ENCODE data around the gene EPS15. TPM values are rescaled to one million over a fixed set of nuclear protein-coding genes. Genes with fewer than 3 reads are reported as not detected.

Gene EPS15
- total and polyA plus RNA-seq, 2 donors (not counting 1 experiment from before 2014, with no cell fraction given) = 40.3 to 151 TPM

- H3K27ac Mint-ChIP-seq = no peak overlapping the region
- TF ChIP-seq EZH2 (IDR thresholded peaks at IDR 0.05; ENCODE audit: borderline replicate concordance, insufficient read depth, low read depth, low read length, poor library complexity, severe bottlenecking) = no peak
- TF ChIP-seq CTCF (IDR thresholded peaks at IDR 0.05) = no peak
- H3K27ac ChIP-seq (ENCODE audit: low read length in 2 of 2) = no peak overlapping the region
- WGBS (ENCODE audit: insufficient coverage) = 86% methylated on average over 1 of the region's 5 CpGs
- H3K4me3 ChIP-seq (ENCODE audit: control extremely low read depth in 1 of 5, extremely low read depth in 1 of 5, insufficient read depth in 1 of 5, low read depth in 2 of 5, low read length in 4 of 5) = no peak overlapping the region
- H3K4me3 Mint-ChIP-seq = no peak overlapping the region
- peaks cover 9 to 60% of the 10 kb centered on the region in 2 experiments for H3K36me3 ChIP-seq (replicated peaks in 1 of 2; ENCODE audit: control extremely low read depth in 1 of 2, control insufficient read depth in 1 of 2, extremely low read depth in 1 of 2, insufficient read depth in 2 of 2, low read length in 1 of 2)
- no peaks in the 10 kb centered on the region for H3K27me3 ChIP-seq (replicated peaks in 1 of 4; ENCODE audit: control extremely low read depth in 1 of 4, control insufficient read depth in 3 of 4, insufficient read depth in 4 of 4, low read length in 3 of 4)
- ChIA-PET CTCF (interaction anchor here (0.9 to 1.5 kb wide), 2 partner anchors 8 to 16 kb away, joined by 3 read pairs; no protein-coding TSS in a partner anchor), POLR2A (no interaction called here)
- H3K9ac ChIP-seq (ENCODE audit: low read length) = no peak overlapping the region
- H3K4me1 Mint-ChIP-seq = peaks cover 18% of the 10 kb centered on the region
- H3K79me2 ChIP-seq (ENCODE audit: control insufficient read depth, insufficient read depth, low read length) = no peaks in the 10 kb centered on the region
- intact Hi-C loops (cut with micrococcal nuclease) = no loop called here
- peaks cover 11 to 12% of the 10 kb centered on the region in 2 donors for H3K4me1 ChIP-seq (ENCODE audit: control insufficient read depth in 2 of 2, insufficient read depth in 2 of 2, low read length in 2 of 2)
- no peak overlapping the region for H2AFZ ChIP-seq (ENCODE audit: insufficient read depth, low read depth, low read length, poor library complexity, severe bottlenecking)
- H4K20me1 ChIP-seq (ENCODE audit: control insufficient read depth, insufficient read depth, low read length, poor library complexity, severe bottlenecking) = peaks cover 3% of the 10 kb centered on the region
- no peaks in the 10 kb centered on the region for H3K9me3 ChIP-seq (ENCODE audit: control extremely low read depth in 1 of 3, control insufficient read depth in 2 of 3, insufficient read depth in 1 of 3, low read length in 2 of 3)
- no peak overlapping the region for H3K4me2 ChIP-seq (replicated peaks; ENCODE audit: low read depth, low read length, poor library complexity, severe bottlenecking)
- no peak for ATAC-seq (ENCODE audit: low read depth)
- no peaks in the 10 kb centered on the region for H3K9me3 Mint-ChIP-seq (ENCODE audit: insufficient read depth)
- DNase-seq = no peak
- H3K27me3 Mint-ChIP-seq = no peaks in the 10 kb centered on the region
Observed at GRCh38 chr1:51435878-51436277, 83.2 kb downstream of the EPS15 start.

GRCh38 chr1:51433972-51434510 lies 85.0 kb downstream of the EPS15 start:
- Mint-ChIP-seq H3K27me3 (no peaks in the 10 kb centered on the region), H3K9me3 (ENCODE audit: insufficient read depth) (no peaks in the 10 kb centered on the region), H3K27ac (peak overlapping the region; percentile 56), H3K4me1 (peaks cover 21% of the 10 kb centered on the region), H3K4me3 (no peak overlapping the region)
- Histone ChIP-seq H3K27ac (ENCODE audit: low read length in 2 of 2) (peak overlapping the region in 1 of 2 donors; percentile 39), H3K9ac (ENCODE audit: low read length) (peak overlapping the region; percentile 10), H3K4me1 (ENCODE audit: control insufficient read depth in 2 of 2, insufficient read depth in 2 of 2, low read length in 2 of 2) (peaks cover 19 to 22% of the 10 kb centered on the region in 2 donors), H3K27me3 (replicated peaks in 1 of 4; ENCODE audit: control extremely low read depth in 1 of 4, control insufficient read depth in 3 of 4, insufficient read depth in 4 of 4, low read length in 3 of 4) (no peaks in the 10 kb centered on the region), H3K9me3 (ENCODE audit: control extremely low read depth in 1 of 3, control insufficient read depth in 2 of 3, insufficient read depth in 1 of 3, low read length in 2 of 3) (peaks cover 0 to under 1% (median 0%) of the 10 kb centered on the region in 3 donors), H3K79me2 (ENCODE audit: control insufficient read depth, insufficient read depth, low read length) (no peaks in the 10 kb centered on the region), H2AFZ (ENCODE audit: insufficient read depth, low read depth, low read length, poor library complexity, severe bottlenecking) (no peak overlapping the region), H3K4me2 (replicated peaks; ENCODE audit: low read depth, low read length, poor library complexity, severe bottlenecking) (peak overlapping the region; percentile 19), H3K36me3 (replicated peaks in 1 of 2; ENCODE audit: control extremely low read depth in 1 of 2, control insufficient read depth in 1 of 2, extremely low read depth in 1 of 2, insufficient read depth in 2 of 2, low read length in 1 of 2) (peaks cover 2 to 50% of the 10 kb centered on the region in 2 experiments), H4K20me1 (ENCODE audit: control insufficient read depth, insufficient read depth, low read length, poor library complexity, severe bottlenecking) (peaks cover under 1% of the 10 kb centered on the region), H3K4me3 (ENCODE audit: control extremely low read depth in 1 of 5, extremely low read depth in 1 of 5, insufficient read depth in 1 of 5, low read depth in 2 of 5, low read length in 4 of 5) (no peak overlapping the region)
- intact Hi-C loops (cut with micrococcal nuclease) = loop anchor here (5.0 kb wide), 1 partner anchor 38 kb away; no protein-coding TSS in a partner anchor
- no CpG with 5 or more reads among the region's 2 CpGs for WGBS (ENCODE audit: insufficient coverage)
- POLR2A ChIA-PET = interaction anchor here (1.0 kb wide), 1 partner anchor 55 kb away, joined by 3 read pairs; no protein-coding TSS in a partner anchor
- ATAC-seq (ENCODE audit: low read depth) (no peak), DNase-seq (no peak)
- TF ChIP-seq CTCF (IDR thresholded peaks at IDR 0.05) = no peak
- TF ChIP-seq EZH2 (IDR thresholded peaks at IDR 0.05; ENCODE audit: borderline replicate concordance, insufficient read depth, low read depth, low read length, poor library complexity, severe bottlenecking) = no peak
- CTCF ChIA-PET = interaction anchor here (1.3 kb wide), 1 partner anchor 12 kb away, joined by 4 read pairs; no protein-coding TSS in a partner anchor

All from B cell (primary cell).